T-helper 2 cell (primary cell): Measurements from ENCODE around the gene CLBA1.
A peak's percentile ranks its signal among the peaks of the same experiment; 100 is the strongest.

Experiments
- DNase-seq, 5 experiments: peaks; one replicate each; pipeline versions ENCODE4 v3.0.0 to v3.0.0-alpha.2; 2012 to 2022

The CLBA1 gene

GRCh38 chr14:104980611-104981531, 4.7 kb upstream of the CLBA1 start:
- no peak for DNase-seq

DNA sequence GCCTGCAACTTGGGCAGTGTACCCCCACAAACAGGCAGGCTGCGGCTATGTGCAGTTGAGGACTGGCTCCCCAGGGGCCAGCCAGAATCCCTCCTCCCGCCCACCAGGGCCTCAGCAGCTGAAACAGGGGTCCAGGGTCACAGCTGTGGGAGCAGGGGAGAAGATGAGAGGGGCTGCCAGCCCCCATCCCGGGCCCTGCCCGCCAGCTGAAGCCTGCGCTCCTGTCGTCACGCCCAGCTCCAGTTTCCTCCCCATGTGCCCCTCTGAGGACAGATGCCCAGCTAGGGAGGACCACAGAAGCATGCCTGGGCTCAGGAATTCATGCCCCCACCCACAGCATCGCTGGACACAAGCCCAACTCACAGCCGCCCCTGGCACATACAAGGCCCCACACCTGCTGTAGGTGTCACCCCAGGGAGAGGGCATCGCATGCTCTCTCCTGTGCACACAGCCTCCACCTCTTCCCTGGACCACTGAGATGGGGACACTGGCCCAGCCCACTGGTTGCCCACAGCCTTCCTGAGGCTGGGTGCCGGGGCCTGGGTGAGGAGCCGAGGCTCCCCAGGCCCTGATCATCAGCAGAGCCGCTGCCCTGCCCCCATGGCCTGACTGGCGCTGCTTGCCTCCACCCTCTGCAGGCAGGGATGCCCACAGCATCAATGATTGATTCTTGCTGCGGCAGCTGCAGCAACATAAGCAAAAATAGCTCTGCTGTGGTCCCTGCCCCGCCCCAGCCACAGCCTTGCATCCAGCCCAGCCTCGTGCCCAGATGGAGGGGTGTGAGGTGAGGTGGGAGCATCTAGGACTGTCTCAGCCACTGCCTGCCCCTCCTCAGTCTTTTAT, 3.7 kb upstream of the CLBA1 start:
- no peak for DNase-seq

DNA sequence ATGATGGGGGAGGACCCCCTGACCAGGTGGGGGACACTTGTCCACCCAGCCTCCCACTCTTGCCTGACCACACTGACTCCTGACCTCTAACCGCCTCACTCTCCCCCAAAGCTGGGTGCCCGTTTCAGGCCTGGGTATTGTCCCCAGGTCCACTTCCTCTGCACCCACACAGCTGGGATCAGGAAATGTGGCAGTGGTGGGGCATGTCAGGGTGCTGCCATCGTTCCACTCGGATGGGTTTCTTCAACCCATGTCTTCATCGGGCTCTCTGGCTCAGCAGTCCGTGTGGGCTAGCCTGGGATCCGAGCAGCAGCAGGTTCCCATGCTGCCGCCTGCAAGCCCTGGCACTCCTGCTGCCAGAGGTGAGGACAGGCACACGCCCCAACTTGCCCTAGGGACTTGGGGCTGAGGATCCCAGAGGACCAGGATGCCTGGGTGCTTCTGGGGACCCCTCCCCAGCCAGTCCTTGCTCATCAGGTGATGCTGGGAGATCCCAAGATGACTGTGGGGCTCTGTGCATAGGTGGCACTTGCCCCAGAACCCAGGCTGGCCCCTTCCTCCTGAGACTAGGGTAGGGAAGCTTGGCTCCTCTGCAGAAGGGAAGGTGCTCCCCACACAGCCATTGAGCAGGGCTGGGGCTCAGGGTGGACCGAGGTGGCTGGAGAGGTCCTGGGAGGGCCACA, 2.9 kb upstream of the CLBA1 start:
- no peak for DNase-seq

DNA sequence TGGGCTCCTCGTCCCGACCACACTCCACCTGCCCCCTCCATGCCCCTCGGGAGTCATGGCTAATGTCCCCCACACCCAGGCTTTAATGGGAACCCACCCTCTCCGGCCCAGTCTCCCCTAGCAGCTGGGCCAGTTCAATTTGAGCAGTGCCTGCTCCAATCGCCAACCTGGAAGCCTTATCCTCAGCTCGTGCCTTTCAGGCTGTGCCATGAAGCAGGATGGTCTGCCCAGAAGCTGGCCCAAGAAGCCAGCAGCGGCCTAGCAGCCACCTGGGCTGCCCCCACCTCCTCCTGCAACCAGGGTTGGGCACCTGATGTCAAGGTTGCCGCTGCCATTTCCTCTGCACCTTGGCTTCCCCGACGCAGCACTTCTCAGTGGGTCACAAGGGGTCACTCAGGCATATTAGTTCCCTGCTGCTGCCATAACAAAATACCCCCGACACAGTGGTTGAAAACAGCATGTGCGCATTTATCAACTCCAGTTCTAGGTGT, 2.3 kb upstream of the CLBA1 start:
- no peak for DNase-seq

GRCh38 chr14:104984056-104984894, 1.3 kb upstream of the CLBA1 start:
- DNase-seq, result no peak

- DNase-seq, result no peak
Measured at GRCh38 chr14:104986487-104987164, 1.0 kb downstream of the CLBA1 start.

GRCh38 chr14:104989236-104989950, 3.8 kb downstream of the CLBA1 start:
- DNase-seq, result no peak

GRCh38 chr14:104989951-104990303, 4.3 kb downstream of the CLBA1 start:
- DNase-seq, result no peak

GRCh38 chr14:104991896-104992230, 6.3 kb downstream of the CLBA1 start:
- peak in 1 of 5 experiments; percentile 13 for DNase-seq

DNA sequence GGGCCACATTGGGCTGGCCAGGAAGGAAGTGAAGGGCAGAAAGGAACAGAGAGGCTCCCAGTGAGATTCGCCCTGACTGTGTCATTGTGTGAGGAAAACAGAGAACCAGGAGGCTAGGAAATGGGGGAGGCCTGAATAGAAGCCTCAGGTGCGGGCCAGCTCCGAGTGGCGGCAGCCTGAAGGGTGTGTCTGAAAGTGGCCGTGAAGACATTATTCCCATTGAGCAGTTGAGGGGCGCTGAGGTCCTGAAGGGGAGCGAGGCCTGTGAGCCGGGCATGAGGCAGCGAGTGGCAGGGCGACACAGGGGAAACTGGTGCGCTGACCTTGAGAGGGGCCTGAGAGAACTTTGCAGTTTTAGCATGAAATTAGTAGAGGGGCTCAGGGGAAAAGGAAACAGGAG, 6.9 kb downstream of the CLBA1 start:
- DNase-seq, result no peak

DNA sequence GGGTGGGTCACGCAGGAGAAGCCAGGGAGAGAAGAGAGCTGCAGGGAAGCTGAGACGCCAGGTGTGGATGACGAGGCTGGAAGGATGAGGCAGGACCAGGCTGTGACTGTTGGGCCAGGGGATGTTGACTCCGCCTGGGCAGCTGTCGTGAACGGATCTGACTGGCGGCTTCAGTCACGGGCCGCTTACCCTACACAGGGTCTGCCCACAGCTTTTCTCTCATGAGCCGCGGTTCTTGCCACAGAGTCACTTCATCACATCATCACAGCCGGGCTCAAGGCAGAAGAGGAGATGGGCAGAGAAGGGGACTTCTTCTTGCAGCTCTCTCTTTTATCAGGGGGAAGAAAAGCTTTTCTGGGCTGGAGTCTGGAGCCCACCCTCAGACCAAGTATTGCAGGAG, 7.7 kb downstream of the CLBA1 start:
- no peak for DNase-seq

GRCh38 chr14:104993808-104994591, 8.4 kb downstream of the CLBA1 start:
- no peak for DNase-seq

DNA sequence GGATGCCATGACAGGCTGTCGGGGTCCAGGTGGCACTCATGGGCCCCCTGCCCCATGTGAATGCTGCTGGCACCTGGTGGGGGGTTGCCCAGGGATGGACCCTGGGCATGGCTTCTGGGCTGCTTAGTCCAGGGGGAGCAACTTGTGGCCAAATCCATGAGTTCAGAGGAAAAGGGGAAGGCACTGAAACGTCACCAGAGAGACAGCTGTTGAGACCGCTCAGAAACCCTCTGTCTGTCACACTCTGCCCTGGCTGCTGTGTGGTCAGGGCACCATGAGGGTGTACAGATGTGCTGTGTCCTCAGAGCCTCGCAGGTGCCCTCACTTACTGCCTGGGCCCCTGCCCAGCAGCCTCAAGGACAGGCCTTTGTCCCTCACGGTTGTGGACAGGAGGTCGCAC, 9.4 kb downstream of the CLBA1 start:
- no peak for DNase-seq

- DNase-seq, result no peak
Measured at GRCh38 chr14:104996032-104996431, 10.4 kb downstream of the CLBA1 start.

GRCh38 chr14:104996483-104996882, 10.9 kb downstream of the CLBA1 start:
- DNase-seq, result no peak

- DNase-seq, result no peak
Measured at GRCh38 chr14:104998801-104999200, 13.2 kb downstream of the CLBA1 start.

- DNase-seq, result no peak
Measured at GRCh38 chr14:104999361-104999760, 13.8 kb downstream of the CLBA1 start.

DNA sequence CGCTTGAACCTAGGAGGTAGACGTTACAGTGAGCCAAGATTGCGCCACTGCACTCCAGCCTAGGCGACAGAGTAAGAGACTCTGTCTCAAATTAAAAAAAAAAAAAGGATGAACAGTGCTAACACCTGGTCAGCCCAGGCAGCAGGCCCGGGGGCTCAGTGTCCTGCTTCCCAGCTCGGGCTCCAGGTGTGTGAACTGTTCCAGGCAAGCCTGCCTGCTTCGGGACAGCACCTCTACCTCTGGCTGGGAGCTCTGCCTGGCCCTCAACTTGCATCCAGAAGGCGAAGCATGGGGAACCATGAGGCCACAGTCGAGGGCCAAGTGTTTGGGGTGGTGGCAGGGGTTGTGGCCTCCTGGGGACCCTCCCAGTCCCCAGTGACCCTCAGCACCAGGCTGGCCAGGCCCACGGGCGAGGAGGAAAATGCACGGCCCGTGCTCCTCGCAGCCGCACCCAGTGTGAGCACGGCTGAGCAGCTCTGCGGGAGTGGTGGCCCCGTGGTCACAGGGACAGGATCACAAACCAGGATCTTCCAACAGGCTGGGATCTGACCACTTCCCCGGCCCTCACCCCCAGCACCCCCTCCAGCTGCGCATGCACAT, 19.8 kb downstream of the CLBA1 start:
- DNase-seq, result no peak

GRCh38 chr14:105005929-105006830, 20.6 kb downstream of the CLBA1 start:
- DNase-seq, result no peak
